ENCODE measurements around the gene TMED5. TPM values are rescaled to one million over a fixed set of nuclear protein-coding genes. Genes with fewer than 3 reads are reported as not detected.

The TMED5 gene
- total and polyA plus RNA-seq, 2 of the 4 experiments (the other 2 are of a cell fraction) = 20.1 to 38.1 TPM

DNA sequence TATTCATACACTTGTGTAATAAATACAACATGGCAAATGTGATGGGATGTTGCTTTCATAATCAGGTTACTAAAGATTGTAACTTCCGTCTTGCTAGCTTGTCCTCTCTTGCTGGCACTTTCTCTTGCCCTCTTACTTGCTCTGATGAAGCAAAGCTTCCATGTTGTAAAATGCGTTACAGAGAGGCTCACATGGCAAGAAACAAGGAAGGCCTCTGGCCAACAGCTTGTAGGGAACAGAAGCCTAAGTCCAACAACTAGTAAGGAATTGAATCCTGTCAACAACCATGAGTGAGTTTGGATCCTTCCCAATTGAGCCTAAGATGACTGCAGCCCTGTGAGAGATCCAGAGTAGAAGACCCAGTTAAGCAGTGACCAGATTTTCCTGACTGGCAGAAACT lies 15.4 kb downstream of the TMED5 start:
- no peaks in the 10 kb centered on the region for H3K27me3 ChIP-seq (ENCODE audit: control insufficient read depth, insufficient read depth, low read length)
- no peak overlapping the region for H2AK9ac ChIP-seq (replicated peaks; ENCODE audit: low read depth, low read length, poor library complexity)
- ChIA-PET POLR2A (ENCODE audit: unreplicated experiment) (no interaction called here), CTCF (no interaction called here)
- no peak for TF ChIP-seq RCOR1 (IDR thresholded peaks at IDR 0.05; ENCODE audit: insufficient replicate concordance, low read length)
- TF ChIP-seq RFX5 (IDR thresholded peaks at IDR 0.05; ENCODE audit: low read depth, low read length) = no peak
- no peak for TF ChIP-seq CHD1 (IDR thresholded peaks at IDR 0.05; ENCODE audit: low read depth, low read length)
- no peak for TF ChIP-seq SMC3 (IDR thresholded peaks at IDR 0.05; ENCODE audit: low read depth, low read length)
- TF ChIP-seq, protein P1, sequence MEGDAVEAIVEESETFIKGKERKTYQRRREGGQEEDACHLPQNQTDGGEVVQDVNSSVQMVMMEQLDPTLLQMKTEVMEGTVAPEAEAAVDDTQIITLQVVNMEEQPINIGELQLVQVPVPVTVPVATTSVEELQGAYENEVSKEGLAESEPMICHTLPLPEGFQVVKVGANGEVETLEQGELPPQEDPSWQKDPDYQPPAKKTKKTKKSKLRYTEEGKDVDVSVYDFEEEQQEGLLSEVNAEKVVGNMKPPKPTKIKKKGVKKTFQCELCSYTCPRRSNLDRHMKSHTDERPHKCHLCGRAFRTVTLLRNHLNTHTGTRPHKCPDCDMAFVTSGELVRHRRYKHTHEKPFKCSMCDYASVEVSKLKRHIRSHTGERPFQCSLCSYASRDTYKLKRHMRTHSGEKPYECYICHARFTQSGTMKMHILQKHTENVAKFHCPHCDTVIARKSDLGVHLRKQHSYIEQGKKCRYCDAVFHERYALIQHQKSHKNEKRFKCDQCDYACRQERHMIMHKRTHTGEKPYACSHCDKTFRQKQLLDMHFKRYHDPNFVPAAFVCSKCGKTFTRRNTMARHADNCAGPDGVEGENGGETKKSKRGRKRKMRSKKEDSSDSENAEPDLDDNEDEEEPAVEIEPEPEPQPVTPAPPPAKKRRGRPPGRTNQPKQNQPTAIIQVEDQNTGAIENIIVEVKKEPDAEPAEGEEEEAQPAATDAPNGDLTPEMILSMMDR (conservative IDR thresholded peaks at IDR 0.05; ENCODE audit: low read depth, low read length) = no peak
- TF ChIP-seq MAZ (IDR thresholded peaks at IDR 0.05; ENCODE audit: borderline replicate concordance, low read depth, low read length) = no peak
- TF ChIP-seq MAFK (IDR thresholded peaks at IDR 0.05; ENCODE audit: low read depth, low read length) = no peak
- TF ChIP-seq FOS (IDR thresholded peaks at IDR 0.05; ENCODE audit: low read depth, low read length) = no peak
- TF ChIP-seq, protein P2, sequence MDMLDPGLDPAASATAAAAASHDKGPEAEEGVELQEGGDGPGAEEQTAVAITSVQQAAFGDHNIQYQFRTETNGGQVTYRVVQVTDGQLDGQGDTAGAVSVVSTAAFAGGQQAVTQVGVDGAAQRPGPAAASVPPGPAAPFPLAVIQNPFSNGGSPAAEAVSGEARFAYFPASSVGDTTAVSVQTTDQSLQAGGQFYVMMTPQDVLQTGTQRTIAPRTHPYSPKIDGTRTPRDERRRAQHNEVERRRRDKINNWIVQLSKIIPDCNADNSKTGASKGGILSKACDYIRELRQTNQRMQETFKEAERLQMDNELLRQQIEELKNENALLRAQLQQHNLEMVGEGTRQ (IDR thresholded peaks at IDR 0.05; ENCODE audit: low read depth, low read length) = no peak
- no peak for TF ChIP-seq RAD21 (IDR thresholded peaks at IDR 0.05; ENCODE audit: low read length)
- TF ChIP-seq BHLHE40 (IDR thresholded peaks at IDR 0.05; ENCODE audit: low read depth, low read length) = no peak
- TF ChIP-seq, protein P3, sequence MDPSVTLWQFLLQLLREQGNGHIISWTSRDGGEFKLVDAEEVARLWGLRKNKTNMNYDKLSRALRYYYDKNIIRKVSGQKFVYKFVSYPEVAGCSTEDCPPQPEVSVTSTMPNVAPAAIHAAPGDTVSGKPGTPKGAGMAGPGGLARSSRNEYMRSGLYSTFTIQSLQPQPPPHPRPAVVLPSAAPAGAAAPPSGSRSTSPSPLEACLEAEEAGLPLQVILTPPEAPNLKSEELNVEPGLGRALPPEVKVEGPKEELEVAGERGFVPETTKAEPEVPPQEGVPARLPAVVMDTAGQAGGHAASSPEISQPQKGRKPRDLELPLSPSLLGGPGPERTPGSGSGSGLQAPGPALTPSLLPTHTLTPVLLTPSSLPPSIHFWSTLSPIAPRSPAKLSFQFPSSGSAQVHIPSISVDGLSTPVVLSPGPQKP (IDR thresholded peaks at IDR 0.05; ENCODE audit: borderline replicate concordance, low read depth, low read length) = no peak
- no peak for TF ChIP-seq NFE2L2 (IDR thresholded peaks at IDR 0.05; ENCODE audit: low read depth, low read length)
- no peak for TF ChIP-seq MXI1 (IDR thresholded peaks at IDR 0.05; ENCODE audit: borderline replicate concordance, low read depth, low read length)
- no peak overlapping the region for H2AK5ac ChIP-seq (ENCODE audit: low read depth, low read length)
- ATAC-seq (ENCODE audit: low read depth) (no peak), DNase-seq (no peak)
- no TSS peak for BruUV-seq (replicated peaks)
- no peak overlapping the region for H3K23ac ChIP-seq (ENCODE audit: low read depth, low read length)
- H2BK5ac ChIP-seq (ENCODE audit: low read depth, low read length, poor library complexity, severe bottlenecking) = no peak overlapping the region
- no peak overlapping the region for H2BK120ac ChIP-seq (ENCODE audit: low read depth, low read length)
- H3K9me1 ChIP-seq (ENCODE audit: insufficient read depth, low read length) = peaks cover 7% of the 10 kb centered on the region; the same call in 1 of the 2 replicates
- no peak overlapping the region for H4K5ac ChIP-seq (ENCODE audit: low read depth, low read length)
- no peak overlapping the region for H3K4me2 ChIP-seq (ENCODE audit: low read depth, low read length)
- no peak overlapping the region for H3K9ac ChIP-seq (ENCODE audit: low read depth, low read length)
- no peak overlapping the region for H3K56ac ChIP-seq (ENCODE audit: extremely low read depth, insufficient read depth, low read length)
- no peak overlapping the region for H4K8ac ChIP-seq (ENCODE audit: low read depth in 2 of 2, low read length in 2 of 2)
- H3K4ac ChIP-seq (ENCODE audit: low read depth, low read length) = no peak overlapping the region
- no CpG with 5 or more reads among the region's 2 CpGs for WGBS, 2 experiments (ENCODE audit: extremely low coverage in 2 of 2, insufficient read length in 1 of 2)
- in situ Hi-C loops (cut with MboI; ENCODE audit: low sequenced_read_pairs) = no loop called here
- dilution Hi-C loops (cut with HindIII; ENCODE audit: low sequenced_read_pairs, unreplicated experiment) = no loop called here
- peaks cover 22 to 37% of the 10 kb centered on the region in 2 experiments for H3K79me1 ChIP-seq (ENCODE audit: low read depth in 1 of 2, low read length in 2 of 2)
- no peaks in the 10 kb centered on the region for H3K4me1 ChIP-seq (ENCODE audit: control insufficient read depth, insufficient read depth, low read length)
- no peak overlapping the region for H3K27ac ChIP-seq (ENCODE audit: insufficient read depth, low read length)
- no peak overlapping the region for H2BK15ac ChIP-seq (ENCODE audit: low read depth, low read length)
- no peak overlapping the region for H2BK20ac ChIP-seq (ENCODE audit: low read depth, low read length)
- H2AFZ ChIP-seq (replicated peaks; ENCODE audit: low read length, poor library complexity) = no peak overlapping the region
- intact Hi-C loops (cut with micrococcal nuclease) = no loop called here
- no peak overlapping the region for H3K4me3 ChIP-seq (ENCODE audit: insufficient read depth, low read depth, low read length)
- H4K20me1 ChIP-seq (ENCODE audit: insufficient read depth, low read length) = peaks cover 21% of the 10 kb centered on the region
- H3K9me3 ChIP-seq (ENCODE audit: control insufficient read depth, insufficient read depth, low read length) = 0 out of 2 replicates have a peak, but pooled peaks cover 2% of the 10 kb centered on the region
- H3K36me3 ChIP-seq (ENCODE audit: control insufficient read depth, insufficient read depth, low read length) = peaks cover 3% of the 10 kb centered on the region
- H3K14ac ChIP-seq (replicated peaks; ENCODE audit: low read depth, low read length) = no peak overlapping the region
- no peak overlapping the region for H3K18ac ChIP-seq (ENCODE audit: low read depth, low read length)
- no peak overlapping the region for H4K91ac ChIP-seq (ENCODE audit: insufficient read depth, low read depth, low read length)

Data from IMR-90 (cell line).